B cell (primary cell): ENCODE measurements around the gene SELENOH.

Experiments
- CTCF ChIP-seq: fragments of 200-600 bp; IDR thresholded peaks from one replicate; pipeline ENCODE4 v1.8.0; 2022; ENCODE audit warnings: antibody characterized with exemption, mild to moderate bottlenecking
- EZH2 ChIP-seq: IDR thresholded peaks from 2 replicates; pipeline ENCODE4 v1.6.1; 2012; ENCODE audit warnings: borderline replicate concordance, low read depth, mild to moderate bottlenecking, moderate library complexity, low read length; ENCODE audit not compliant: insufficient read depth, poor library complexity, severe bottlenecking

GRCh38 chr11:57771365-57771764 is 30.1 kb downstream of the SELENOH start:
- no peak for TF ChIP-seq CTCF
- TF ChIP-seq EZH2: no peak
